ENCODE measurements around the gene DUSP8. TPM values are rescaled to one million over a fixed set of nuclear protein-coding genes. Genes with fewer than 3 reads are reported as not detected.

The DUSP8 gene
- total and polyA plus RNA-seq, 2 of the 8 experiments (the other 6 are each of a cell fraction or from before 2014, with no cell fraction given), result 2.8 to 3.6 TPM

GRCh38 chr11:1505480-1505879, 66.6 kb downstream of the DUSP8 start (continued):
- TF ChIP-seq HDAC2 (IDR thresholded peaks at IDR 0.05; ENCODE audit: borderline replicate concordance in 1 of 2, low read depth in 2 of 2, low read length in 2 of 2) (no peak), FOSL1 (IDR thresholded peaks at IDR 0.05; ENCODE audit: insufficient read depth, low read depth, low read length) (no peak), SIRT6 (IDR thresholded peaks at IDR 0.05; ENCODE audit: low read length) (no peak), EP300 (IDR thresholded peaks at IDR 0.05; ENCODE audit: borderline replicate concordance in 1 of 2, low read depth in 2 of 2, low read length in 2 of 2) (peak in 1 of 2 experiments; percentile 66; a peak in 1 of 3 replicates), SRF (IDR thresholded peaks at IDR 0.05; ENCODE audit: low read depth, low read length) (peak; percentile 75)
